IMR-90 (cell line): Measurements from ENCODE around the gene GOLPH3L. TPM values are rescaled to one million over a fixed set of nuclear protein-coding genes. Genes with fewer than 3 reads are reported as not detected.
"Not testable (repeated sequence)": the region's sequence is repeated elsewhere in the genome, so short reads cannot be mapped to it uniquely, and the experiment has no call there.

ENCODE experiments used
- ATAC-seq: fragments of 200-7000 bp; cut with Tn5 transposase; 2 replicates; pipeline ENCODE4 v1.9.1; 2020; ENCODE audit warnings: low read depth, mild to moderate bottlenecking, moderate library complexity
- BruUV-seq: library from RNA; stranded (reverse); fragments of 400-500 nt; replicated peaks from 2 replicates; lab custom pipeline; 2021; lab: Mats Ljungman, UMichigan
- CTCF ChIA-PET: fragments of 300-600 bp; formaldehyde crosslinking; extraction: SDS; loops from one replicate; lab custom pipeline; 2021; ENCODE audit warnings: antibody characterized with exemption; lab: Yijun Ruan, JAX
- POLR2A ChIA-PET: fragments of 300-600 bp; sonication (Branson Sonifier 250); formaldehyde crosslinking; loops from one replicate; lab custom pipeline; 2022; ENCODE audit warnings: antibody characterized with exemption; ENCODE audit not compliant: unreplicated experiment; lab: Charles Lee
- DNase-seq: peaks from one replicate; pipeline ENCODE4 v3.0.0; 2013
- H2AFZ ChIP-seq: replicated peaks from 2 replicates; pipeline ENCODE3; 2013; ENCODE audit warnings: low read length, mild to moderate bottlenecking; ENCODE audit not compliant: poor library complexity
- H2AK5ac ChIP-seq: 2 replicates; pipeline ENCODE4 v1.6.1; 2013; ENCODE audit warnings: low read depth, low read length, inconsistent platforms
- H2AK9ac ChIP-seq: replicated peaks from 2 replicates; pipeline ENCODE3; 2013; ENCODE audit warnings: mild to moderate bottlenecking, low read depth, low read length, moderate library complexity; ENCODE audit not compliant: poor library complexity
- H2BK120ac ChIP-seq: 2 replicates; pipeline ENCODE4 v1.6.1; 2013; ENCODE audit warnings: low read depth, low read length, inconsistent platforms
- H2BK15ac ChIP-seq: 3 replicates; pipeline ENCODE4 v1.6.1; 2013; ENCODE audit warnings: low read depth, low read length, inconsistent platforms
- H2BK20ac ChIP-seq: 2 replicates; pipeline ENCODE4 v1.6.1; 2013; ENCODE audit warnings: low read depth, mild to moderate bottlenecking, inconsistent platforms, low read length, moderate library complexity
- H2BK5ac ChIP-seq: 2 replicates; pipeline ENCODE4 v1.6.1; 2013; ENCODE audit warnings: mild to moderate bottlenecking, low read depth, low read length, inconsistent platforms; ENCODE audit not compliant: poor library complexity, severe bottlenecking
- H3K14ac ChIP-seq: replicated peaks from 2 replicates; pipeline ENCODE4 v1.6.1; 2013; ENCODE audit warnings: low read depth, low read length, inconsistent platforms
- H3K18ac ChIP-seq: 2 replicates; pipeline ENCODE4 v1.6.1; 2013; ENCODE audit warnings: low read depth, low read length, control low read depth
- H3K23ac ChIP-seq: 2 replicates; pipeline ENCODE4 v1.6.1; 2013; ENCODE audit warnings: low read depth, low read length, inconsistent platforms
- H3K27ac ChIP-seq: 2 replicates; pipeline ENCODE4 v1.5.1; 2013; ENCODE audit warnings: mild to moderate bottlenecking, control low read depth, low read length; ENCODE audit not compliant: insufficient read depth
- H3K27me3 ChIP-seq: 2 replicates; pipeline ENCODE4 v1.6.1; 2013; ENCODE audit warnings: low read length; ENCODE audit not compliant: control insufficient read depth, insufficient read depth
- H3K36me3 ChIP-seq: 2 replicates; pipeline ENCODE4 v1.6.1; 2013; ENCODE audit warnings: low read length, mixed read lengths; ENCODE audit not compliant: control insufficient read depth, insufficient read depth
- H3K4ac ChIP-seq: 2 replicates; pipeline ENCODE4 v1.6.1; 2013; ENCODE audit warnings: low read depth, low read length, inconsistent platforms
- H3K4me1 ChIP-seq: 2 replicates; pipeline ENCODE4 v1.6.1; 2013; ENCODE audit warnings: low read length, mixed read lengths; ENCODE audit not compliant: control insufficient read depth, insufficient read depth
- H3K4me2 ChIP-seq: 2 replicates; pipeline ENCODE4 v1.6.1; 2013; ENCODE audit warnings: low read depth, mild to moderate bottlenecking, control low read depth, low read length, moderate library complexity
- H3K4me3 ChIP-seq: 2 replicates; pipeline ENCODE4 v1.5.1; 2013; ENCODE audit warnings: low read depth, mild to moderate bottlenecking, control low read depth, low read length, moderate library complexity; ENCODE audit not compliant: insufficient read depth
- H3K56ac ChIP-seq: 2 replicates; pipeline ENCODE4 v1.6.1; 2013; ENCODE audit warnings: low read length, inconsistent platforms; ENCODE audit not compliant: insufficient read depth; ENCODE audit errors: extremely low read depth
- H3K79me1 ChIP-seq, 2 experiments: 2 replicates each; pipeline ENCODE4 v1.6.1; 2013; ENCODE audit warnings: low read length in 2 of 2, inconsistent platforms in 1 of 2, low read depth in 1 of 2
- H3K9ac ChIP-seq: 2 replicates; pipeline ENCODE4 v1.6.1; 2013; ENCODE audit warnings: low read depth, low read length, control low read depth
- H3K9me1 ChIP-seq: 2 replicates; pipeline ENCODE4 v1.6.1; 2013; ENCODE audit warnings: low read length, inconsistent platforms; ENCODE audit not compliant: insufficient read depth
- H3K9me3 ChIP-seq: 2 replicates; pipeline ENCODE4 v1.6.1; 2013; ENCODE audit warnings: low read length; ENCODE audit not compliant: control insufficient read depth, insufficient read depth
- H4K20me1 ChIP-seq: 2 replicates; pipeline ENCODE4 v1.6.1; 2013; ENCODE audit warnings: low read length, inconsistent platforms; ENCODE audit not compliant: insufficient read depth
- H4K5ac ChIP-seq: 2 replicates; pipeline ENCODE4 v1.6.1; 2013; ENCODE audit warnings: mild to moderate bottlenecking, low read depth, low read length, control low read depth
- H4K8ac ChIP-seq, 2 experiments: 2 replicates each; pipeline ENCODE4 v1.6.1; 2013; ENCODE audit warnings: low read depth in 2 of 2, low read length in 2 of 2, control low read depth in 1 of 2, inconsistent platforms in 1 of 2
- H4K91ac ChIP-seq: 2 replicates; pipeline ENCODE4 v1.6.1; 2013; ENCODE audit warnings: low read depth, low read length, inconsistent platforms; ENCODE audit not compliant: insufficient read depth
- RCOR1 ChIP-seq: IDR thresholded peaks from 2 replicates; pipeline ENCODE4 v1.6.1; 2012; ENCODE audit warnings: mild to moderate bottlenecking, low read length, improper control_type of control experiment; ENCODE audit not compliant: insufficient replicate concordance
- RFX5 ChIP-seq: IDR thresholded peaks from 2 replicates; pipeline ENCODE4 v1.8.0; 2012; ENCODE audit warnings: low read depth, mild to moderate bottlenecking, low read length, moderate library complexity
- SMC3 ChIP-seq: fragments of 150-350 bp; IDR thresholded peaks from 2 replicates; pipeline ENCODE4 v1.6.1; 2016; ENCODE audit warnings: low read depth, mild to moderate bottlenecking, antibody characterized with exemption, low read length, moderate library complexity
- WGBS, 2 experiments: methylation state at CpG; one replicate each; pipeline versions ENCODE4 v1.1.5 to v1.1.7; 2013; ENCODE audit warnings: missing lambda C conversion rate in 2 of 2; ENCODE audit not compliant: insufficient read length in 1 of 2; ENCODE audit errors: extremely low coverage in 2 of 2; 5-methylcytosine and 5-hydroxymethylcytosine counted together
- dilution Hi-C: fragments of 300-500 bp; cut with HindIII; formaldehyde crosslinking; loops from one replicate; pipeline ENCODE4 v1.14.3; 2018; ENCODE audit warnings: low sequenced_read_pairs; ENCODE audit not compliant: unreplicated experiment
- in situ Hi-C: fragments of 300-500 bp; cut with MboI; formaldehyde crosslinking; loops from 3 replicates; pipeline ENCODE4 v1.14.3; 2019; ENCODE audit warnings: low sequenced_read_pairs, inconsistent platforms, mixed read lengths
- intact Hi-C: fragments of 100-400 bp; cut with micrococcal nuclease; formaldehyde crosslinking; loops from 2 replicates; pipeline ENCODE4 v1.10.0; 2022
- polyA plus RNA-seq, 3 experiments: library from polyadenylated mRNA; depleted of rRNA; stranded (reverse); fragments of >200 nt; gene quantifications; 2 replicates each; pipeline ENCODE4 v1.2.3, GENCODE V29; 2012; ENCODE audit warnings: low replicate concordance in 1 of 3
- total RNA-seq: library from RNA; depleted of rRNA; stranded (reverse); fragments of >200 nt; gene quantifications from 2 replicates; pipeline ENCODE4 v1.2.3, GENCODE V29; 2012
- TF ChIP-seq, protein P1 (sequence below): fragments of 150-350 bp; IDR thresholded peaks from 2 replicates; pipeline ENCODE4 v1.6.1; 2016; ENCODE audit warnings: low read depth, mild to moderate bottlenecking, low read length, moderate library complexity, borderline replicate concordance

GOLPH3L gene
- total and polyA plus RNA-seq, 2 of the 4 experiments (the other 2 are of a cell fraction), result 9.5 to 11.0 TPM

- no CpG with 5 or more reads among the region's 4 CpGs for WGBS, 2 experiments
- no peak overlapping the region for H2BK15ac ChIP-seq
- H2BK5ac ChIP-seq, result no peak overlapping the region
- ChIA-PET CTCF (no interaction called here), POLR2A (no interaction called here)
- no peak overlapping the region for H4K91ac ChIP-seq
- no peak for DNase-seq
- no peak overlapping the region for H3K18ac ChIP-seq
- in situ Hi-C loops, result no loop called here
- no peaks in the 10 kb centered on the region for H3K27me3 ChIP-seq
- no peak overlapping the region for H2AK9ac ChIP-seq
- no peak overlapping the region for H3K14ac ChIP-seq
- no peak for ATAC-seq
- peaks cover 11% of the 10 kb centered on the region for H3K36me3 ChIP-seq
- no peak overlapping the region for H2AK5ac ChIP-seq
- no peak overlapping the region for H4K5ac ChIP-seq
- H3K4me3 ChIP-seq, result no peak overlapping the region
- H4K8ac ChIP-seq, result no peak overlapping the region
- H3K56ac ChIP-seq, result no peak overlapping the region
- H2AFZ ChIP-seq, result no peak overlapping the region
- H3K9me3 ChIP-seq, result no peaks in the 10 kb centered on the region
- H3K9ac ChIP-seq, result no peak overlapping the region
- dilution Hi-C loops, result no loop called here
- H3K4me2 ChIP-seq, result no peak overlapping the region
- BruUV-seq, result no TSS peak
- H2BK120ac ChIP-seq, result no peak overlapping the region
- no peak overlapping the region for H3K4ac ChIP-seq
- no peak overlapping the region for H3K23ac ChIP-seq
- no peaks in the 10 kb centered on the region for H3K79me1 ChIP-seq
- H2BK20ac ChIP-seq, result no peak overlapping the region
- H3K4me1 ChIP-seq, result no peaks in the 10 kb centered on the region
- no peak overlapping the region for H3K27ac ChIP-seq
- TF ChIP-seq SMC3, result no peak
- TF ChIP-seq RCOR1, result no peak
- TF ChIP-seq RFX5, result no peak
- TF ChIP-seq, protein P1, sequence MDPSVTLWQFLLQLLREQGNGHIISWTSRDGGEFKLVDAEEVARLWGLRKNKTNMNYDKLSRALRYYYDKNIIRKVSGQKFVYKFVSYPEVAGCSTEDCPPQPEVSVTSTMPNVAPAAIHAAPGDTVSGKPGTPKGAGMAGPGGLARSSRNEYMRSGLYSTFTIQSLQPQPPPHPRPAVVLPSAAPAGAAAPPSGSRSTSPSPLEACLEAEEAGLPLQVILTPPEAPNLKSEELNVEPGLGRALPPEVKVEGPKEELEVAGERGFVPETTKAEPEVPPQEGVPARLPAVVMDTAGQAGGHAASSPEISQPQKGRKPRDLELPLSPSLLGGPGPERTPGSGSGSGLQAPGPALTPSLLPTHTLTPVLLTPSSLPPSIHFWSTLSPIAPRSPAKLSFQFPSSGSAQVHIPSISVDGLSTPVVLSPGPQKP, result no peak
- H3K9me1 ChIP-seq, result no peaks in the 10 kb centered on the region
- no peaks in the 10 kb centered on the region for H4K20me1 ChIP-seq
- intact Hi-C loops, result no loop called here
These were observed 36.4 kb downstream of the GOLPH3L start for GRCh38 chr1:150660584-150660983.

- dilution Hi-C loops, H3K18ac ChIP-seq, DNase-seq, ATAC-seq, H4K20me1 ChIP-seq, intact Hi-C loops, H2BK120ac ChIP-seq, H3K23ac ChIP-seq, H2BK15ac ChIP-seq, H3K4me3 ChIP-seq, H3K14ac ChIP-seq, BruUV-seq, H3K27ac ChIP-seq, H4K8ac ChIP-seq, H3K56ac ChIP-seq, H2AK5ac ChIP-seq, H2AFZ ChIP-seq, H3K9me1 ChIP-seq, H3K4me1 ChIP-seq, H3K36me3 ChIP-seq, H4K5ac ChIP-seq, H2BK20ac ChIP-seq, H3K27me3 ChIP-seq, H4K91ac ChIP-seq, H2AK9ac ChIP-seq, H3K79me1 ChIP-seq, H3K9me3 ChIP-seq, H3K4ac ChIP-seq, in situ Hi-C loops, H2BK5ac ChIP-seq, H3K9ac ChIP-seq, CTCF ChIA-PET, H3K4me2 ChIP-seq: not testable (repeated sequence)
- POLR2A ChIA-PET, result interaction anchor here (0.7 kb wide), 1 partner anchor 11 kb away, joined by 3 read pairs; no protein-coding TSS in a partner anchor
- WGBS, 2 experiments, result no CpG with 5 or more reads among the region's 4 CpGs
These were observed 39.9 kb downstream of the GOLPH3L start for GRCh38 chr1:150657064-150657463.
